HG02759 (cell line): Measurements from ENCODE around the gene SOX9.
"Not testable (repeated sequence)": the region's sequence is repeated elsewhere in the genome, so short reads cannot be mapped to it uniquely, and the experiment has no call there.

Experiments used
- ATAC-seq: cut with Tn5 transposase; IDR thresholded peaks from one replicate; pipeline ENCODE4 v1.9.1; 2021; ENCODE audit warnings: mild to moderate bottlenecking, moderate library complexity; ENCODE audit not compliant: unreplicated experiment

SOX9 gene

GRCh38 chr17:72110942-72111318, 9.9 kb upstream of the SOX9 start:
- no peak for ATAC-seq

GRCh38 chr17:72111336-72111923, 9.4 kb upstream of the SOX9 start:
- no peak for ATAC-seq

GRCh38 chr17:72111926-72112325, 8.9 kb upstream of the SOX9 start:
- ATAC-seq = not testable (repeated sequence)

- no peak for ATAC-seq
Observed at GRCh38 chr17:72113751-72114150, 7.1 kb upstream of the SOX9 start.

- ATAC-seq = no peak
Observed at GRCh38 chr17:72115781-72116525, 4.9 kb upstream of the SOX9 start.

GRCh38 chr17:72116661-72117521, 3.9 kb upstream of the SOX9 start:
- no peak for ATAC-seq

GRCh38 chr17:72117535-72118334, 3.1 kb upstream of the SOX9 start:
- ATAC-seq = no peak

GRCh38 chr17:72118335-72119076, 2.3 kb upstream of the SOX9 start:
- ATAC-seq = no peak

GRCh38 chr17:72119077-72119872, 1.5 kb upstream of the SOX9 start:
- ATAC-seq = no peak

GRCh38 chr17:72119873-72120641, 763 bp upstream of the SOX9 start:
- no peak for ATAC-seq

GRCh38 chr17:72121164-72122009, 567 bp downstream of the SOX9 start:
- ATAC-seq = peak; percentile 24

- ATAC-seq = peak; percentile 6
Observed at GRCh38 chr17:72122010-72122764, 1.4 kb downstream of the SOX9 start.

- ATAC-seq = no peak
Observed at GRCh38 chr17:72122765-72123529, 2.1 kb downstream of the SOX9 start.

- ATAC-seq = no peak
Observed at GRCh38 chr17:72123530-72124437, 3.0 kb downstream of the SOX9 start.

GRCh38 chr17:72124438-72124775, 3.6 kb downstream of the SOX9 start:
- ATAC-seq = no peak
